ENCODE measurements around the gene GRXCR2.
A peak's percentile ranks its signal among the peaks of the same experiment; 100 is the strongest.
"Not testable (repeated sequence)": the region's sequence is repeated elsewhere in the genome, so short reads cannot be mapped to it uniquely, and the experiment has no call there.

Gene GRXCR2

DNA sequence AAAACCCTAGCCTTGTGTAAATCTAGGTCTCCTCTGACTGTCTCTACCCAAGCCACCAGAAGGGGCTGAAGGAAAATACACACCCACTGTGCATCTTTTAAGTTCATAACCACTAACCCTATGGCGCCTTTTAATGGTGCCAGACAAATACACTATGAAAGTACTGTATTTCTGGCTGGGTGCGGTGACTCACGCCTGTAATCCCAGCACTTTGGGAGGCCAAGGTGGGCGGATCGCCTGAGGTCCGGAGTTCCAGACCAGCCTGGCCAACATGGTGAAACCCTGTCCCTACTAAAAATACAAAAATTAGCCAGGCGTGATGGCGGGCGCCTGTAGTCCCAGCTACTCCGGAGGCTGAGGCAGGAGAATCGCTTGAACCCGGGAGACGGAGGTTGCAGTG, 36.6 kb downstream of the GRXCR2 start:
- not testable (repeated sequence) for DNase-seq (ENCODE audit: low read depth in 1 of 2, low spot score in 1 of 2)

DNA sequence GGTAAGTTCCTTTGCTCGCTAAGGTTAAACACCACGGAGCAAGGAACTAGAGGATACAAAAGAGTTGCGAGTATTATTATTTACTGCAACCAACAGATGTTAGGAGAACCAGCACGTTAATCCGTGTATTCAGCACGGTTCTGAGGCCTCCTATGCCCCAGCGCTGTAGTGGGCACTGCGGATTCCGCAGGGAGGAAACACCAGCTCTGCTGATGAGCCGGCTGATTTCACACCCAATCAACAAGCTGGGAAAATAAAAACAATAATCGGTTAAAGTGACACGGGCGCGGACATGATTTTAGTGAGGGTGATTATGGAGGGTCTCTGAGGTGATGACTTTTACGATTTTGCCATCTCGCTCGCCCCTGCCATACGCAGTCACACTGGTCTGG, 37.0 kb downstream of the GRXCR2 start:
- no peak for DNase-seq (ENCODE audit: low read depth in 1 of 2, low spot score in 1 of 2)

DNA sequence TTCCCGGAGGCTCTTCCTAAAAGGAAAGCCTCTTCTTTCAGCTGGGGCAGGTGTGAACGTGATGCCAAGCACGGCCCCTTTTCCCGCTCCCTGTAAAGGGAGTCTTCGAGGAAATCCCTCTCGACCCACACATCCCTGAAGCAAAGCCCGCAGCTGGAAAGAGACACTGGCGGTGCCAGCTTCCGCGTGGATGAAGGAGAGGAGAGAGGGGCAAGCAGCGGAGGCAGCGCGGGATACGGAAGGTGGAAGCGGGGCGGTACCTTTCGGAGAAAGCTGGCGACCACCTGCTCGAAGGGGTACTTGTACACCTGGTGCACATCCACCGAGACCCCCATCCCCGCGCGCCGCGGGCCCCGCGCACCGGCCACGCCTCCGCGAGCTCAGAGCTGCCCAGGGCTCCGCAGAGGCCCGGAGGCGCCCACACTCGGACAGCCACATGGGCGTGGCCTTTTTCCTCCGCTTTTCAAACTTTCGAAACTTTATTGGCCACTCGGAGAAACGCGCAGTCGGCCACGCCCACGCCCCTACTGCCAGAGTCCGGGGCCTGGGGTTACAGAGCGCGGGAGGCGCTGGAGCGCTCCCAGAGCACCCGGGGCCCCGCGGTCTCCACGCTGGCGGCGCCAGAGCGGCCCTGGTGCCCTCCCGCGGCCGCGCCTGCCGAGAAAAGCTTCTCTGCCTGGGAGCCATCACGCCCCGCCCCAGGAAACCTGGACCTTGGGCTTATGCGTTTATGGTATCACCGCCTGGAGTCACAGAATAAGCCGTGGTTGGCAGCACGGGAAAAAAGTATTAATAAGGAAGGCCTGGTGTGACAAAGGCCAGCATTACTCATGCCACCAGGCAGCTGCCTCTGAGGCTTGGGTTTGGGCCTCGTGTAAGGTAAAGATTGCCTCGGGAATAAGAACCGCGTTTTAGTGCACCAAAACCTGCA, 37.6 kb downstream of the GRXCR2 start, which contains the start of gene PRELID2:
PRELID2 (minus strand) TSS at position 426 of the 931 bp plus-strand sequence; CDS start at position 335, 91 bp downstream.
- DNase-seq (ENCODE audit: low read depth in 1 of 2, low spot score in 1 of 2), result peak in 1 of 2 donors; percentile 11

DNA sequence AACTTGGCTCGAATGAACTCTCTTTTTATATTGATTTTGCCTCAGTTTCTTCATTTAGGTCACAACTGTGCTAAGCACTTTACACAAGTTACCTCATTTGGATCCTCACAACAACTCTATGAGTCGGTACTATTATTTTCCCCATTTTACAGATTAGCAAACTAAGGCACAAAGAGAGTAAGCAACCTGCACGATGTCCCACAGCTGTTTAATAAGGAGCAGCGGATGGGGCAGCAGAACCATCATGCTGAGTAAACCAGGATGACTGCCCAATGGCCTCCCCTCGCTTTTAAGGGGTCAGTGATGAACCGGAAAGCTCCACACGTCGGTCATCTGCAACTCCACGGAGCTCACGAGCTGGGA, 38.3 kb downstream of the GRXCR2 start:
- DNase-seq (ENCODE audit: low read depth in 1 of 2, low spot score in 1 of 2), result no peak

DNA sequence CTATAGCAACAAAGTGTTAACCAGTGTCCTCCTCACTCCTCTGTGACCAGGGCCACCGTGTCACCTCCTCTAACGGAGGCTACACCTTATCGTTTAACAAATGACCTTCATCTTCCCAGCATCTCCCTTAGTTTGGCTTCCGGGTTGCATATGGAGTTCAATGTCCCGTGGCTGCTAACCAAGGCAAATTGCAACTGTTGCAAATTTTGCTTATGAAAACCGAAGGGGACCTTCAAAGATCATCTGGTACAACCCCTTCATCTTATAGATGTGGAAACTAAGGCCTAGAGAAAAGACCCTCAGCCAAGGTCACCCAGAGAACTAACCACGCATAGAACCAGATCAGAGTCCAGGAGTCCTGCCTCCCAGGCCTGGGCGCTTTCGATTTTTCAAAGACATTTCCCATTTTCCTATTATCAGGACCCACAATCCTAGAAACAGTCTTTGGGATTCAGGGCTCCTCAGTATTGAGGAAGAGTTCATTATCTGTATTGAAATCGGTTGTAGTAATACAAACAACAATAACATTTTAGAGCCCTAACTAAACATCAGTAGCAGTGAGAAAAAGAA, 39.1 kb downstream of the GRXCR2 start:
- DNase-seq (ENCODE audit: low read depth in 1 of 2, low spot score in 1 of 2), result no peak

DNA sequence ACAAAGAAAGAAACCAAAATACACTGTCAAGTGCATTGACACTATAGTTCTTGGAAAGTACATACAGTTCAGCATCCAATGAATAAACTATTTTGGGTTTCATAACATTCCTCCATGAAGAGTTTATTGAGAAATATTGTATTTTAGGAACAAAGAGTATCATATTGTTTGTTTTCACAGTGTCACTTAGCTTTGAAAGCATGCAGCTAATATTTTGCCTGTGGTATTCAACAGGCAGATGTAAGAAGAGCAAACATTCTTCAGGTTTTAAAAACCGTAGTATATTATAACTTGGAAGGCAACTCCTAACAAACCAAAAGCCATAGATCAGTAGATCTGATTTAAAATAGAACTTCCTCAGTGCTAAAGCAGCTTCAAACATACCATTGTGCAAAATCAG, 42.2 kb downstream of the GRXCR2 start:
- DNase-seq (ENCODE audit: low read depth in 1 of 2, low spot score in 1 of 2), result no peak

DNA sequence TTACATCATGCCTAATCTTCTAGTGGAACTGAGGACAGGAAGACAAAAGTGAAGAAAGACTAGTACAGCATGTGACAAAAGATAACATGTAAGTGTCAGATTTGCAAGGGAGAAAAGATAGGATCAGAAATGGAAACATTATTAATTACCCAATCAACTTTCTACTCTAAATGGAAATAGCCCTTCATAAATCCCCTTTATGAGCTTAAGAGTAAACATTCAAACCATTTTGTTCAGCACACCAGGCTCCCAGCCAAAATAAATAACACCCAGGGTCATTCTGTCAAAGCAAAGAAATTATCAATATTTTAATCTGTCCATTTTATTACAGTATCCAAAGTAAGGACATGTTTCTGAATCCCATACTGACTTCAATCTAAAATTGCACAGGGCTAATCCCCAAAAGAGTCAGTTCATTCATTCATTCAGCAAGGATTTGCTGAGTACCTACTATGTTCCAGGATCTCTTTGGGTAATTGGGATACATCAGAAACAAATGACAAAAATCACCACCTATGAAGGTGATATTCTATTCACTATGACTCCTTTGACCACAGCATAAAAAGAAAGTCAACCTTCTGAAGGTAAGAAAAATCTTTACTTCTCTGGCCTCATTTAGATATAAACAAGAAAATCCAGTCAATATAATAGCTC, 43.0 kb downstream of the GRXCR2 start:
- no peak for DNase-seq (ENCODE audit: low read depth in 1 of 2, low spot score in 1 of 2)

DNA sequence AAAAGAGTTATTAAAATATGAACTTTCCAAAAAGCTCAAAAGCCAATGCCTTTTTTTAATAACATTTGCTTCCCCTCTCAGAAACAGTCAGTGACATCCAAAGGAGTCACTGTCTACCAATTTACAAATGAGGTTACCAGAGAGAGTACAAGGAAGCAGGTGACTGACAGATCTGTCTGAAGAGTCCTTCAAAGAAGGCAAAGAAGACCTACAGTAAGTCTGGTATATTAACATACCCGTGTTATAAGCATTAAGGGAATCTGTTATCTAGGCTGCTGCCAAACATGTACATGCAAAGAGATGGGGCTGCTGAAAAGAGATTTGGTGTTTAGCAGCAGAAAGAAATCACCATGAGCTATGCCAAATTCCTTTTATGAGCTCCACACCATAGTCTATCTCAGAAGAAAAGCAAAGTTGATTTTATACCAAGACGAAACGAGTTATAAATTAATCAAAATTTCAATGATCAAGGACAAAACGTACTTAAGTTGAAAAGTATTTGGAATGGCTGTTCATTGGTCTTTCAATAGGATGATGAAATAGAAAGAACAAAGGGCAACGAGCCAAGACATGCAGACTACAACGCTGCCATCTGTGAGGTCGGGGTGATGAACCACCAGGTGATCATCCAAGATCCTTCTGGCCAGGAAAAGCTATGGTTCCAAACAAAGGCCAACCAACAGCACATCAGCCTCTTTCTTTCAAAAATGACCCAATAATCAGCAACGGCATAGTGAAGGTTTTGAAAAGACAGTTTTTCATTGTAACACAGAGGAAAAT, 45.7 kb downstream of the GRXCR2 start:
- no peak for DNase-seq (ENCODE audit: low read depth in 1 of 2, low spot score in 1 of 2)

DNA sequence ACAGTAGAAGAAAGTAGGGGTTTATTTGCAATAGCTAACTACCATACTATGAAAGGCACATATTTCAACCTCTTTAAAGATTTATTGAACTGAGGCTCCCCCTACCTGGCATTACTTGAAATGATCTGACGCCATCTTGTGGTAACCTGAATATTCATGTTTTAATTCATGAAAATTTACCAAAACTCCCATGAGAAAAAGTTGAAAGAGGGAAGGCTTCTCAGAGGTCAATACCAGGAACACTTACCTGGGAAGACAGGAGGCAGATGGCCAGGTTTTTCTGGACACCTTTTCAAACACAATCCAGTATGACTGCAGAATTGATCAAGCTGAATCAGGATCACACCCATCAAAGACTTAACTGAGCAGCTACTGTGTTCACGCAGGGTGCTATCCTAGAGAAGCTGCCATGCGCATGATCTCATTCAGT, 47.0 kb downstream of the GRXCR2 start:
- no peak for DNase-seq (ENCODE audit: low read depth in 1 of 2, low spot score in 1 of 2)

DNA sequence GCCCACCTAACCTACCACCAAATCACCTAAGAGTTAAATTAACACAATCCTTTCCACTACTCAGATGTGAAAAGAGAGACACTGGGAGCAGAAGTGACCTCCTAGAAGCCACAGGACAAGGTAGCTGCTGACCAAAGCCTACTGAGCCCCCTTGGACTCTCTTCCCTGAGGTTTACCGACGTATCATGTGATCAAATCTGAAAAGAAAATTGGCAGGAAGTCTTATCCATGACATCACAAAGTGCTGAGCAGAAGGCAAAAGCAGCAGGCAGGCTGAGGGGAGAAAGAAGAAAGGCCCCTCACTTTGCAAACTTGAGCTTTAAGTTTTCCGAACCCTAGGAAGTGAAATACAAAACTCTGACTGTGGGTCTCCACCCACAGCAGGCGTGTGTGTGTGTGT, 48.8 kb downstream of the GRXCR2 start:
- no peak for DNase-seq (ENCODE audit: low read depth in 1 of 2, low spot score in 1 of 2)

DNA sequence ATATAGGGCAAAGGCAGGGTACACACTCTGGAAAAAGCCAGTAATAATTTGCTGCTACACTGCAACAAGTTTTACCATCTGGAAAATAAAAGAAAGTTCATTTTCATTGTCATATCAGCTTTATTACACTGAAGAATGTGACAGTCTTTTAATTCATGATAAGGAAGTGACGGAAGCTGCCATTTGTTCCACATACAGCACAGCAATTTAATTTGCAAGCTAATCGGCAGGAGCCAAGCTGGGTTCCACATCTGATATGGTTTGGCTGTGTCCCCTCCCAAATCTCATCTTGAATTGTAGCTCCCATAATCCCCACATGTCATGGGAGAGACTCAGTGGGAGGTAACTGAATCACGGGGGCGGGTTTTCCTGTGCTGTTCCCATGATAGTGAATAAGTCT, 54.2 kb downstream of the GRXCR2 start:
- no peak for DNase-seq (ENCODE audit: low read depth in 1 of 2, low spot score in 1 of 2)

DNA sequence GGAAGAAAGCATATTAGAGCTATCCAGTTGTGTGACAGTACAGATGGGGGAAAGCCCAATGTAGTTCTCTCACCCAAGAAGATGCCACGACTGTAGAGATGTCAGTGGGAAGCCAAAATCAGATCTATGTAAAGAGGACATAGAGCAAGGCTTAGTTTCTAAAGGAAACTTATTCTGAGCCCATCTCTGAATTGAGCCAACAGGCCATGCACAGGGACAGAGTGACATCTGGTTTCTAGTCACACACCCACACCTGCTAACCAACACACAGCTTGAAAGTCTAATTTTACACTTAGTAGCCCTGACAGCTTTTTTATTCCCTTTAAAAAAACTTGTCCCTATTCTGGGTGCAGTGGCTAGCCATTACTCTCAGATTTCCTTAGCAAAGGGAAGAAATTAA, 59.9 kb downstream of the GRXCR2 start:
- DNase-seq (ENCODE audit: low read depth in 1 of 2, low spot score in 1 of 2), result no peak

DNA sequence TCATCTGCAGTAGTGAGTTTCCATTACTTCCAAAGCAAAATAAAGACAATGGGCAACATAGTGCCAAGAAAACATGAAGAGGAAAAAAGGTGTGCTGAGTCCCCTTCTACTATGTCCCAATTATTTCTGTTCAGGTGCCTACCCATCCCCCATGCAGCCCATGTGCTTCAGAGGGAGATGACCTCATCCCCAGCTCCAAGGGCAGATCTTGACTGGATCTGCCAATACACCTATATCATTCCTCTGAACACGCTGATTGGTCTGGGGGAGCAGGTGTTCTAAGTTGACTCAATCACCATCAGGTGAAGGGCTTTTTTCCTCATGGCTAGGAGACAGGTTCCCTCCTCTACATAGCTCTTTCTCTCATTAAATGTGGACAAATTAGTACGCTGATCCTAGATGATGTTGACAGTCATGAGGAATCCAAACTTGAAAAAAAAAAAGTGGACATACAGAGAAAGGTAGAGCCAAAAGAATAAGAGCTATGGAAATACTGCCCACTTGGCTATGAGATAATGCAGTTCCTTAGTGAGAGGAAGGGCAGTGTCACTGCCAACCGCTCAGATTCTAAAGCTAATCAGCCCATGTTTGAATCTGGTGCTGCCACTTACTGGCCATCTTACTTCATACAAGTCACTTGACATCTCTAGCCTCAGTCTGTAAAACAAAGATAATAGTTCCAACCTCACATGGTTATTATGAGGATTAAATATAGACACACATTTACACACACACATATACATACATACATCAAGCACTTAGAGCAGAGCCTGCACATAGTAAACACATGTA, 60.8 kb downstream of the GRXCR2 start:
- DNase-seq (ENCODE audit: low read depth in 1 of 2, low spot score in 1 of 2), result no peak
